Measurements from ENCODE around the gene TMEM80.
A peak's percentile ranks its signal among the peaks of the same experiment; 100 is the strongest.
"Not testable (repeated sequence)": the region's sequence is repeated elsewhere in the genome, so short reads cannot be mapped to it uniquely, and the experiment has no call there.

The TMEM80 gene

DNA sequence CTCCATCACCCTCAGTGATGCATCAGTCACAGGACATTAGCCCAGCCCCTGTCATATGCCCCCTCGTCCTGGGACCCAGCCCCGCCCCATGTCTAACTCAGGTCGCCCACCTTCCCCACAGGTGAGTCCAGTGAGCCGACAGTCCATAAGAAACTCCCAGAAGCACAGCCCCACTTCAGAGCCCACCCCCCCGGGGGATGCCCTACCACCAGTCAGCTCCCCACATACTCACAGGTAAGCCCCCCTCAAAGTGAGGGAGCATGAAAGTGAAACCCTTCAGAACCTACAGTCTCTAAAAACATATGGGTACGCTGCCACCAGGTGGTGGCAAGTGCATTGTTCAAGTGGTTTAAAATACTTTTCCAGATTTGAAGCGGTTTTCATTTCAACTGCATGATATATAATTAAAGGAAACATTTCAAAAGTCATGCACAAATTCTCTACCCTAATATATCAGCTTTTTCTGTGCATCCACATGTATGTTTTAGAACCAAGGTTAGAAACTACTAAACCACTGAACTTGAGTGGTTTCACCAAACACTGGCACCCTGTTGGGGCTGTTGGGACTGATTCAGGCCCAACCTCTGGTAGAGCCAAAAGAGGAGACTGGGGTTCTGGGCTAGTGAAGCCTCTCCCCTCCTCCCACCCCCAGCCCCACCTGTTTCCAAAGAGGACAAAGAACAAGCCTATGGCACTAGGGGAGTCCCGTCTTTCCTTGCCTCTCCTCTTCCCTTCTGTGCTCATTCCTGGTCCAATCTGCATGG is 27.7 kb downstream of the TMEM80 start:
- DNase-seq = peak in 5 of 6 experiments; percentile 27 to 66 (median 37)

GRCh38 chr11:724049-724777 is 28.6 kb downstream of the TMEM80 start:
- DNase-seq = no peak

DNA sequence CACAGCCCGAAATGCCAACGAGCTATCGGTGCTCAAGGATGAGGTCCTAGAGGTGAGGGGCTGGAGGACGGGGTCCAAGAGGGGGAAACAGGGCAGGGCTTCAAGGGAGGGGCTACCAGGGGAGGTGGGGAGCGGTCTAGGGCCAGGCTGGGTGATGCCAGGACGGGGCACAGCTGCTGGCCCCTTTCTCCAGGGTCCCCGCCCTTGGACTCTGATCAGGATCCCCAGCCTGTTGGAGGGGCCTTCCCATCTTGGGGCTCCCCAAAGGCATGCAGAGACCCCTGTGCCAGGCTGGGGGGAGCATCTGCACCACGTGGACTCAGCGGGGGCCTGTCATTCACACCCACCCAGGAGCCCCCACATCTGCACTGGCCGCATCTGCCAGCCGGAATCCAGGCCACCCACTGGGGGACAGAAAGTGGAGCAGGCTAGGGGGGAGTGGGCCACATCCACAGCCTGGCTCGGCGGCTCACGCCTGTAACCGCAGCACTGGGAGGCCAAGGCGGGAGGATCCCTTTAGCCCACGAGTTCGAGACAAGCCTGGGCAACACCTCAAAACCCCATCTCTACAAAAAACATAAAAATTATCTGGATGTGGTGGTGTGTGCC is 29.3 kb downstream of the TMEM80 start:
- no peak for DNase-seq

DNA sequence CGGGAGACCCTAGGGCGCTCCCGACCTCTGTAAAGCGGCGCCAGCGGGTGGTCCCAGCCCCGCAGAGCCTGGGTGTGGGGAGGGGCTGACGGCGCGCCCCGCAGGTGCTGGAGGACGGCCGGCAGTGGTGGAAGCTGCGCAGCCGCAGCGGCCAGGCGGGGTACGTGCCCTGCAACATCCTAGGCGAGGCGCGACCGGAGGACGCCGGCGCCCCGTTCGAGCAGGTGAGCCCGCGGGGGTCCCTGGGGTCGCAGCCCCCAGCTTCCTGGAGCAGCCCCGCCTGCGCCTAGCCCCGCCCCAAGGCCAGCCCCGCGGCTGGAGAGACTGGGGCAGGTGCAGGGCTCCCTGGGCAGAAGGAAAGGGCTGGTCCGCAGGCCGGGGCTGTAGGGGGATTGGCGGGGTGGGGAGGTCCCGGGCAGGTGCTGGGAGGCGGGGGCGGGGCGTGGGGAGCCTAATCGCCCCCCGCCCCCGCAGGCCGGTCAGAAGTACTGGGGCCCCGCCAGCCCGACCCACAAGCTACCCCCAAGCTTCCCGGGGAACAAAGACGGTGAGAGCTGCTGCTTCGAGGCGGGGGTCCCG is 30.1 kb downstream of the TMEM80 start:
- DNase-seq = no peak

DNA sequence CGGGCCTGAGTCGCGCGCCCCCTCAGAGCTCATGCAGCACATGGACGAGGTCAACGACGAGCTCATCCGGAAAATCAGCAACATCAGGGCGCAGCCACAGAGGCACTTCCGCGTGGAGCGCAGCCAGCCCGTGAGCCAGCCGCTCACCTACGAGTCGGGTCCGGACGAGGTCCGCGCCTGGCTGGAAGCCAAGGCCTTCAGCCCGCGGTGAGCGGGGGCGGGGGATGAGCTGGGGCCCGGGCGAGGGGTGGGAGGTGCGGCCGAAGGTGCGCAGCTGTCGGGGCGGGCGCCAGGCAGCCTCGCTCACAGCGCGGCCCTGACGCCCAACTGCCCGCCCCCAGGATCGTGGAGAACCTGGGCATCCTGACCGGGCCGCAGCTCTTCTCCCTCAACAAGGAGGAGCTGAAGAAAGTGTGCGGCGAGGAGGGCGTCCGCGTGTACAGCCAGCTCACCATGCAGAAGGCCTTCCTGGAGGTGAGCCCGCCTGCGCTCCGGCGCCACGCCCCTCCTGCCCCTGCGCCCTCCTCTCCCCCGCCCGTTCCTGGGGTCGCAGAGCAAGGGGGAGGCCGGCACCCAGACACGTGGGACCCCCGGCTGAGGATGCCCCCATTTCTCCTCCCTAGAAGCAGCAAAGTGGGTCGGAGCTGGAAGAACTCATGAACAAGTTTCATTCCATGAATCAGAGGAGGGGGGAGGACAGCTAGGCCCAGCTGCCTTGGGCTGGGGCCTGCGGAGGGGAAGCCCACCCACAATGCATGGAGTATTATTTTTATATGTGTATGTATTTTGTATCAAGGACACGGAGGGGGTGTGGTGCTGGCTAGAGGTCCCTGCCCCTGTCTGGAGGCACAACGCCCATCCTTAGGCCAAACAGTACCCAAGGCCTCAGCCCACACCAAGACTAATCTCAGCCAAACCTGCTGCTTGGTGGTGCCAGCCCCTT is 30.9 kb downstream of the TMEM80 start:
- peak in 4 of 6 experiments; percentile 19 to 52 (median 33) for DNase-seq

DNA sequence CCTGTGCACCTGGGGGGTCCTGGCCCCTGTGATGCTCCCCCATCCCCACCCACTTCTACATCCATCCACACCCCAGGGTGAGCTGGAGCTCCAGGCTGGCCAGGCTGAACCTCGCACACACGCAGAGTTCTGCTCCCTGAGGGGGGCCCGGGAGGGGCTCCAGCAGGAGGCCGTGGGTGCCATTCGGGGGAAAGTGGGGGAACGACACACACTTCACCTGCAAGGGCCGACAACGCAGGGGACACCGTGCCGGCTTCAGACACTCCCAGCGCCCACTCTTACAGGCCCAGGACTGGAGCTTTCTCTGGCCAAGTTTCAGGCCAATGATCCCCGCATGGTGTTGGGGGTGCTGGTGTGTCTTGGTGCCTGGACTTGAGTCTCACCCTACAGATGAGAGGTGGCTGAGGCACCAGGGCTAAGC is 31.7 kb downstream of the TMEM80 start:
- DNase-seq = no peak

DNA sequence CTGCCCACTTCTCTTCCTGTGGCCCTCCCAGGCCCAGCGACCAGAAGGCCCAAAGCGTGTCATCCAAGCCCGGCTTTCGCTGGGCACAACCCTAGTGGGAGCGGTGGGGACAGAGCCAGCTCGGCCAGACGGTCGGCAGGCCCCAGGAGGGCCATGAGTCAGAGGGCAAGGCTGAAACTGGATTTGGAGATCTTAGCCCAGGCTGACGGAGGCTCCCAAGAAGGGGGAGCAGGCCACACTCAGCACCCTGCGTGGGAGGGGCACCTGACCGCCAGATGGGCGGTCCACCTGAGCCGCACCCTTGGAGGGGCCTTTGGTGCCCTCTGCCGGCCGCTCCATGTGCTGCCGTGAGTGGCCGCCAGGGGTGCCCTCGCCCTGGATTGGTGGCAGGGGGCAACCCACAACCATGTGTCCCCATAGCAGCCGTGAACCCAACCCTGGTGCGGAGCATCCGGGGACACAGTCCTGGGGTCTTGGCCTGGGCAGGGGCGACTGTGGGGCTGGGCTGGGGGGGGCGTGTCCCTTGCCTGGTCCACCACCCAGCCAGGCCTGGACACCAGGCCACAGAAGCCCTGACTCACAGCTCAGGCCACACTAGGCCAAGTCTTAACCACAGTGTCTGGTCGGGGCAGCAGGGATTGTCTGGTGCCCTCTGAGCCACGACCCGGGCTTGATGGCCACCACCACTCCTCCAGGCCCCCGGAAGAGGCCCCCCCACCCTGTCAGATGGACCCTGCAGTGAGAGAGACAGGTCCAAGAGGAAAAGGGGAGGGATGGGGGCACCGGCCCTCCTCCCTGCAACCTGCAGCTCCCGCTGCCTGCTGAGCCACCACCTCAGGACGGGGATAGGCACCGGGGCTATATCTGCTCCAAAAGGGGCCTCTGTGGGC is 32.5 kb downstream of the TMEM80 start:
- peak in 5 of 6 experiments; percentile 60 to 75 (median 72) for DNase-seq

GRCh38 chr11:728901-729491 is 33.4 kb downstream of the TMEM80 start:
- no peak for DNase-seq

- DNase-seq = no peak
Observed at GRCh38 chr11:729492-730074, 34.0 kb downstream of the TMEM80 start.

GRCh38 chr11:733072-733471 is 37.5 kb downstream of the TMEM80 start:
- DNase-seq = no peak

GRCh38 chr11:734541-734940 is 38.9 kb downstream of the TMEM80 start:
- DNase-seq = not testable (repeated sequence)

DNA sequence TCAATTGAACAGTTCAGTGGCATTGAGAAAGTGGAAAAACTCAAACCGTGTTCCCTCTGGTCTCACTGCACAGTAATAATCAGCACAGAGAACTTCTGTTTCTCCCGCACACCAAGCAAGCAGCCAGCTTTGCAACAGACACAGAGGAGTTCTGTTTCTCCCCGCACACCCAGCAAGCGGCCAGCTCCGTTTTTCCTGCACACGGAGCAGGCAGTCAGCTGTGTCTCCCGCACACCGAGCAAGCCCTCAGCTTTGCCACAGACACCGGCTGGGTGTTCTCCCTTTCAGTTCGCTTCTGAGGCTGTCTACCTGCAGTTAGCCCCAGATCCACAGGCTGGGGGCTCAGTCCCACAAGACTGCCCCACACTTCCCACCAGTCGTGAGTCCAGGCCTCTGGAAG is 41.8 kb downstream of the TMEM80 start:
- DNase-seq = no peak

- DNase-seq = peak in 1 of 6 experiments; percentile 51
Observed at GRCh38 chr11:737899-738298, 42.3 kb downstream of the TMEM80 start.

DNA sequence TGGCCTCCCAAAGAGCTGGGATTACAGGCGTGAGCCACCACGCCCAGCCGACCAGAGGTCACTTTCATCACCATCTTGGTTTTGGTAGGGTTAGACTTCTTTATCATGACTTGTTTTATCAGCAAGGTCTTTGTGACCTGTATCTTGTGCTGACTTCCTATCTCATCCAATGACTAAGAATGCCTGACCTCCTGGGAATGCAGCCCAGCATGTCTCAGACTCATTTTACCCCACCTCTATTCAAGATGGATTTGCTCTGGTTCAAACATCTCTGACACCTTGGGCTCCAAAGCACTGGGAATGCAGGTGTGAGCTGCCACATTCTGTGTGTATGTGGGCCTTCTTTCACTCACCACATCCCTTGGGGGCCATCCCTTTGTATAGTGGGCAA is 46.5 kb downstream of the TMEM80 start:
- DNase-seq = no peak

DNA sequence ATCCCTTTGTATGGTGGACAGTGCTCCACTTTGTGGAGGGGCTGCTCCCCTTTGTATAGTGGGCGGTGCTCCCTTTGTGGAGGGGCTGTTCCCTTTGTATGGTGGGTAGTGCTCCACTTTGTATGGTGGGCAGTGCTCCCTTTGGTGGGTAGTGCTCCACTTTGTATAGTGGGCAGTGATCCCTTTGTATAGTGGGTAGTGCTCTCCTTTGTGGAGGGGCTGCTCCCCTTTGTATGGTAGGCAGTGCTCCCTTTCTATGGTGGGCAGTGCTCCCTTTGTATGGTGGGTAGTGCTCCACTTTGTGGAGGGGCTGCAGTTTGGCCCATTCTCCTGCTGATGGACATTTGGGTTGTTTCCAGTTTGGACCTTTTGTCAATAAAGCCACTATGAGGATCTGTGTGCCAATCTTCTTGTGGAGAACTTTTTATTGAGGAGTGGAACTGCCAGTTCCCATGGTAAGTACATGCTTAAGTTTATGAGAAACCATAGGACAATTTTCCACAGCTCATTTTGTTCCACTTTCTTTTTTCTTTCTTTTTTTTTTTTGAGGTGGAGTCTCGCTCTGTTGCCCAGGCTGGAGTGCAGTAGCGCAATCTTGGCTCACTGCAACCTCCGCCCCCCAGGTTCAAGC is 47.1 kb downstream of the TMEM80 start:
- no peak for DNase-seq

- DNase-seq = no peak
Observed at GRCh38 chr11:745428-745827, 49.8 kb downstream of the TMEM80 start.

GRCh38 chr11:746289-747157 is 50.9 kb downstream of the TMEM80 start:
- peak in 4 of 6 experiments; percentile 24 to 61 (median 34) for DNase-seq

DNA sequence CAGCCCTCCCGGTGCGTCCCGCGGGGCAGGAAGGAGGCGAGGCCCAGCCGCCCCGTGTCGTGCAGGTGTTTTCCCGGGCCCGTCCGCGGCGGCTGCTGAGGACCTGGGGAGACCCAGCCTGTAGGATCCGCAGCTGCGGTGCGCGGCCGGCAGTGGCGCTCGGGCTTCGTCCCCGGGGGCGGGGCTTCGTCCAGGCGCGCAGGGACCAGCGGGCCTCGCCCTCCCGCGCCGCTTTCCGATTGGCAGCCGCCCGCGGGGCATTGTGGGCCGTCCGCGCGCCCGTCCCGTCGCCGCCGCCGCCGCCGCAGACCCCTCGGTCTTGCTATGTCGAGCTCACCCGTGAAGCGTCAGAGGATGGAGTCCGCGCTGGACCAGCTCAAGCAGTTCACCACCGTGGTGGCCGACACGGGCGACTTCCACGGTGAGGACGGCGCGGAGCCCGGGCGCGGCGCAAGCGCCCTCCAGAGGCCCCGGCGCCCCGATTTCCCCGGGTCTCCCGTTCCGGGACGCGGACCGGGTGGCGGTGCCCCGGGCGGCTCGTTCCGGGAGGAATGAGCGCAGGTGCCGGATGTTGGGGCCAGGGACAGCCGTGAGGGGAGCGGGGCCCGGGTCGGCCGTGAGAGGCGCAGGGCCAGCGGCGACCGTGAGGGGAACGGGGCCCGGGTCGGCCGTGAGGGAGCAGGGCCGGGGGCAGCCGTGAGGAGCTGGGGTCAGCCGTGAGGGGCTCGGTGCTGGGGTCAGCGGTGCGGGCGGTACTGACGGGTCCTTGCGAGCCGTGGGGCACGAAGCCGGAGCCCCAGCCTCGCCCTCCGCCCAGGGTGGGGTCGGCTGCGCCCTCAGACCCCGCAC is 51.8 kb downstream of the TMEM80 start, which contains the start of gene TALDO1:
Gene TALDO1 (plus strand): TSS at position 307 of the 849 bp plus-strand sequence. CDS start 18 bp downstream, at position 325.
- DNase-seq = peak; percentile 43 to 75 (median 60)

All from stimulated activated naive CD4-positive, alpha-beta T cell (primary cell).